GM13976 (cell line): Measurements from ENCODE around the gene STX16.

Experiments used
- DNase-seq: peaks from one replicate; pipeline ENCODE4 v3.0.0; 2012; ENCODE audit warnings: low spot score
- CTCF ChIP-seq: IDR thresholded peaks from 2 replicates; pipeline ENCODE4 v1.5.1; 2012; ENCODE audit warnings: borderline replicate concordance, mild to moderate bottlenecking; ENCODE audit not compliant: insufficient read depth; ENCODE audit errors: extremely low read depth, missing control alignments, control extremely low read depth
- in situ Hi-C: fragments of 300-500 bp; cut with MboI; formaldehyde crosslinking; loops from one replicate; pipeline ENCODE4 v1.12.0; 2022; ENCODE audit warnings: low sequenced_read_pairs, mixed read lengths, inconsistent platforms; ENCODE audit not compliant: unreplicated experiment

Gene STX16

GRCh38 chr20:58608096-58608840 is 42.8 kb upstream of the STX16 start:
- TF ChIP-seq CTCF: no peak
- in situ Hi-C loops: no loop called here
- DNase-seq: no peak

- no peak for TF ChIP-seq CTCF
- DNase-seq: no peak
- in situ Hi-C loops: no loop called here
Measured at GRCh38 chr20:58609026-58609425, 42.1 kb upstream of the STX16 start.

- in situ Hi-C loops: no loop called here
- no peak for TF ChIP-seq CTCF
- DNase-seq: no peak
Measured at GRCh38 chr20:58610071-58610800, 40.8 kb upstream of the STX16 start.

GRCh38 chr20:58610811-58611210 is 40.3 kb upstream of the STX16 start:
- no peak for TF ChIP-seq CTCF
- in situ Hi-C loops: no loop called here
- no peak for DNase-seq

- no peak for TF ChIP-seq CTCF
- in situ Hi-C loops: no loop called here
- DNase-seq: no peak
Measured at GRCh38 chr20:58611236-58612030, 39.6 kb upstream of the STX16 start.

GRCh38 chr20:58612121-58612691 is 38.9 kb upstream of the STX16 start:
- DNase-seq: no peak
- TF ChIP-seq CTCF: no peak

More at GRCh38 chr20:58612121-58612691, 38.9 kb upstream of the STX16 start:
- in situ Hi-C loops: no loop called here
